Activated naive CD4-positive, alpha-beta T cell treated with anti-CD3 and anti-CD28 coated beads, Interleukin-2, amount 50 U/mL, for 24 hours (primary cell): ENCODE results near the gene CACNG5.

Experiments used
- H3K27ac Mint-ChIP-seq: one replicate; pipeline ENCODE4 v1.8.0; 2021; ENCODE audit warnings: mild to moderate bottlenecking, mixed read lengths
- H3K27me3 Mint-ChIP-seq: one replicate; pipeline ENCODE4 v1.8.0; 2021; ENCODE audit warnings: mixed read lengths
- H3K36me3 Mint-ChIP-seq: one replicate; pipeline ENCODE4 v1.8.0; 2021; ENCODE audit warnings: mixed read lengths
- H3K4me1 Mint-ChIP-seq: one replicate; pipeline ENCODE4 v1.8.0; 2021; ENCODE audit warnings: mixed read lengths
- H3K4me3 Mint-ChIP-seq: one replicate; pipeline ENCODE4 v1.8.0; 2021; ENCODE audit warnings: mild to moderate bottlenecking, mixed read lengths
- H3K9me3 Mint-ChIP-seq: one replicate; pipeline ENCODE4 v1.8.0; 2021; ENCODE audit warnings: mixed read lengths

CACNG5 gene

GRCh38 chr17:66834919-66835454 is at the start of gene CACNG5:
Gene CACNG5 (plus strand): TSS chr17:66835117. CDS start chr17:66877333, 42,216 bp downstream.
- no peak within 1 kb of the TSS for H3K27ac Mint-ChIP-seq
- H3K4me1 Mint-ChIP-seq = no peaks in the 10 kb centered on the region
- H3K4me3 Mint-ChIP-seq = no peak within 1 kb of the TSS
- peaks cover 33% of the 10 kb centered on the region for H3K27me3 Mint-ChIP-seq
- no peaks in the 10 kb centered on the region for H3K36me3 Mint-ChIP-seq
- H3K9me3 Mint-ChIP-seq = no peaks in the 10 kb centered on the region

GRCh38 chr17:66786107-66786506 is 48.8 kb upstream of the CACNG5 start:
- Mint-ChIP-seq H3K9me3 (no peaks in the 10 kb centered on the region), H3K27ac (no peak overlapping the region), H3K4me1 (peaks cover 4% of the 10 kb centered on the region), H3K27me3 (no peaks in the 10 kb centered on the region), H3K4me3 (no peak overlapping the region), H3K36me3 (peaks cover 10% of the 10 kb centered on the region)

GRCh38 chr17:66787914-66788313 is 47.0 kb upstream of the CACNG5 start:
- no peak overlapping the region for H3K27ac Mint-ChIP-seq
- H3K9me3 Mint-ChIP-seq = no peaks in the 10 kb centered on the region

GRCh38 chr17:66789093-66789492 is 45.8 kb upstream of the CACNG5 start:
- H3K27me3 Mint-ChIP-seq = no peaks in the 10 kb centered on the region
- no peaks in the 10 kb centered on the region for H3K9me3 Mint-ChIP-seq
- no peak overlapping the region for H3K27ac Mint-ChIP-seq
- peaks cover 21% of the 10 kb centered on the region for H3K36me3 Mint-ChIP-seq
- no peak overlapping the region for H3K4me3 Mint-ChIP-seq
- peaks cover 4% of the 10 kb centered on the region for H3K4me1 Mint-ChIP-seq

More at GRCh38 chr17:66787914-66788313, 47.0 kb upstream of the CACNG5 start:
- H3K4me1 Mint-ChIP-seq = peaks cover 4% of the 10 kb centered on the region
- H3K27me3 Mint-ChIP-seq = no peaks in the 10 kb centered on the region
- no peak overlapping the region for H3K4me3 Mint-ChIP-seq
- peaks cover 16% of the 10 kb centered on the region for H3K36me3 Mint-ChIP-seq

- H3K27me3 Mint-ChIP-seq = no peaks in the 10 kb centered on the region
- H3K4me1 Mint-ChIP-seq = peaks cover 4% of the 10 kb centered on the region
- H3K4me3 Mint-ChIP-seq = no peak overlapping the region
- no peak overlapping the region for H3K27ac Mint-ChIP-seq
- H3K36me3 Mint-ChIP-seq = peaks cover 23% of the 10 kb centered on the region
- no peaks in the 10 kb centered on the region for H3K9me3 Mint-ChIP-seq
Measured at GRCh38 chr17:66789961-66790437, 44.9 kb upstream of the CACNG5 start.

- H3K36me3 Mint-ChIP-seq = peaks cover 24% of the 10 kb centered on the region
- peak overlapping the region; percentile 53 for H3K27ac Mint-ChIP-seq
- no peaks in the 10 kb centered on the region for H3K9me3 Mint-ChIP-seq
- H3K4me3 Mint-ChIP-seq = no peak overlapping the region
- peaks cover 4% of the 10 kb centered on the region for H3K4me1 Mint-ChIP-seq
- no peaks in the 10 kb centered on the region for H3K27me3 Mint-ChIP-seq
Measured at GRCh38 chr17:66790501-66791061, 44.3 kb upstream of the CACNG5 start.

- H3K4me3 Mint-ChIP-seq = no peak overlapping the region
- peaks cover 21% of the 10 kb centered on the region for H3K36me3 Mint-ChIP-seq
- no peaks in the 10 kb centered on the region for H3K9me3 Mint-ChIP-seq
- H3K27ac Mint-ChIP-seq = peak overlapping the region; percentile 53
- H3K27me3 Mint-ChIP-seq = no peaks in the 10 kb centered on the region
- peaks cover 4% of the 10 kb centered on the region for H3K4me1 Mint-ChIP-seq
Measured at GRCh38 chr17:66791347-66791746, 43.6 kb upstream of the CACNG5 start.

GRCh38 chr17:66793814-66794213 is 41.1 kb upstream of the CACNG5 start:
- no peak overlapping the region for H3K4me3 Mint-ChIP-seq
- peaks cover 4% of the 10 kb centered on the region for H3K4me1 Mint-ChIP-seq
- H3K27me3 Mint-ChIP-seq = no peaks in the 10 kb centered on the region
- peaks cover 23% of the 10 kb centered on the region for H3K36me3 Mint-ChIP-seq
- H3K9me3 Mint-ChIP-seq = no peaks in the 10 kb centered on the region
- no peak overlapping the region for H3K27ac Mint-ChIP-seq

GRCh38 chr17:66795486-66795885 is 39.4 kb upstream of the CACNG5 start:
- no peaks in the 10 kb centered on the region for H3K27me3 Mint-ChIP-seq
- H3K4me3 Mint-ChIP-seq = no peak overlapping the region
- H3K4me1 Mint-ChIP-seq = peaks cover 3% of the 10 kb centered on the region
- H3K9me3 Mint-ChIP-seq = no peaks in the 10 kb centered on the region
- no peak overlapping the region for H3K27ac Mint-ChIP-seq
- H3K36me3 Mint-ChIP-seq = peaks cover 23% of the 10 kb centered on the region

- H3K4me1 Mint-ChIP-seq = peaks cover 10% of the 10 kb centered on the region
- peaks cover 18% of the 10 kb centered on the region for H3K36me3 Mint-ChIP-seq
- H3K4me3 Mint-ChIP-seq = no peak overlapping the region
- no peaks in the 10 kb centered on the region for H3K27me3 Mint-ChIP-seq
- H3K9me3 Mint-ChIP-seq = no peaks in the 10 kb centered on the region
- H3K27ac Mint-ChIP-seq = no peak overlapping the region
Measured at GRCh38 chr17:66799849-66800537, 34.9 kb upstream of the CACNG5 start.

- Mint-ChIP-seq H3K4me3 (no peak overlapping the region), H3K9me3 (no peaks in the 10 kb centered on the region), H3K27ac (no peak overlapping the region), H3K36me3 (peaks cover 13% of the 10 kb centered on the region), H3K4me1 (peaks cover 41% of the 10 kb centered on the region), H3K27me3 (no peaks in the 10 kb centered on the region)
Measured at GRCh38 chr17:66803474-66803951, 31.4 kb upstream of the CACNG5 start.

GRCh38 chr17:66805567-66805966 is 29.4 kb upstream of the CACNG5 start:
- no peaks in the 10 kb centered on the region for H3K9me3 Mint-ChIP-seq
- peaks cover 41% of the 10 kb centered on the region for H3K4me1 Mint-ChIP-seq
- peak overlapping the region; percentile 46 for H3K27ac Mint-ChIP-seq
- no peaks in the 10 kb centered on the region for H3K27me3 Mint-ChIP-seq
- no peak overlapping the region for H3K4me3 Mint-ChIP-seq
- H3K36me3 Mint-ChIP-seq = peaks cover 13% of the 10 kb centered on the region

GRCh38 chr17:66807182-66807581 is 27.7 kb upstream of the CACNG5 start:
- Mint-ChIP-seq H3K36me3 (peaks cover 7% of the 10 kb centered on the region), H3K9me3 (no peaks in the 10 kb centered on the region), H3K27me3 (no peaks in the 10 kb centered on the region), H3K4me1 (peaks cover 41% of the 10 kb centered on the region), H3K27ac (peak overlapping the region; percentile 30), H3K4me3 (no peak overlapping the region)

- H3K4me3 Mint-ChIP-seq = no peak overlapping the region
- H3K27ac Mint-ChIP-seq = no peak overlapping the region
- no peaks in the 10 kb centered on the region for H3K27me3 Mint-ChIP-seq
- no peaks in the 10 kb centered on the region for H3K9me3 Mint-ChIP-seq
- H3K4me1 Mint-ChIP-seq = peaks cover 42% of the 10 kb centered on the region
- H3K36me3 Mint-ChIP-seq = peaks cover 7% of the 10 kb centered on the region
Measured at GRCh38 chr17:66809408-66809807, 25.5 kb upstream of the CACNG5 start.

- Mint-ChIP-seq H3K27ac (peak overlapping the region; percentile 62), H3K36me3 (peaks cover 3% of the 10 kb centered on the region), H3K4me3 (no peak overlapping the region), H3K4me1 (peaks cover 25% of the 10 kb centered on the region), H3K27me3 (no peaks in the 10 kb centered on the region), H3K9me3 (no peaks in the 10 kb centered on the region)
Measured at GRCh38 chr17:66810951-66811682, 23.8 kb upstream of the CACNG5 start.

GRCh38 chr17:66811683-66812054 is 23.2 kb upstream of the CACNG5 start:
- Mint-ChIP-seq H3K36me3 (peaks cover 3% of the 10 kb centered on the region), H3K27ac (peak overlapping the region; percentile 62), H3K4me3 (no peak overlapping the region), H3K27me3 (no peaks in the 10 kb centered on the region), H3K4me1 (peaks cover 22% of the 10 kb centered on the region), H3K9me3 (no peaks in the 10 kb centered on the region)
